ENCODE measurements around the gene SDR9C7.

DNA sequence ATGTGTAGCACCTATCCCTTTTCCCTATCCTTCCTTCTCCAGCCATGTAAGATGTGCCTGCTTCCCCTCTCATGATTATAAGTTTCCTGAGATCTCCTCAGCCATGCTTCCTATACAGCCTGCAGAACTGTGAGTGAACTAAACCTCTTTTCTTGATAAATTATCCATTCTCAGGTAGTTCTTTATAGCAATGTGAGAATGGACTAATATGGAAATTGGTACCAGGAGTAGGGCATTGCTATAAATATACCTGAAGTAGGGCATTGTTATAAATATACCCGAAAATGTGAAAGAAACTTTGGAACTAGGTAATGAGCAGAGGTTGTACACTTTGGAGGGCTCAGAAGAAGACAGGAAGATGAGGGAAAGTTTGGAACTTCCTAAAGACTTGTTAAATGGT is 48.9 kb downstream of the SDR9C7 start:
- TF ChIP-seq, protein P1, sequence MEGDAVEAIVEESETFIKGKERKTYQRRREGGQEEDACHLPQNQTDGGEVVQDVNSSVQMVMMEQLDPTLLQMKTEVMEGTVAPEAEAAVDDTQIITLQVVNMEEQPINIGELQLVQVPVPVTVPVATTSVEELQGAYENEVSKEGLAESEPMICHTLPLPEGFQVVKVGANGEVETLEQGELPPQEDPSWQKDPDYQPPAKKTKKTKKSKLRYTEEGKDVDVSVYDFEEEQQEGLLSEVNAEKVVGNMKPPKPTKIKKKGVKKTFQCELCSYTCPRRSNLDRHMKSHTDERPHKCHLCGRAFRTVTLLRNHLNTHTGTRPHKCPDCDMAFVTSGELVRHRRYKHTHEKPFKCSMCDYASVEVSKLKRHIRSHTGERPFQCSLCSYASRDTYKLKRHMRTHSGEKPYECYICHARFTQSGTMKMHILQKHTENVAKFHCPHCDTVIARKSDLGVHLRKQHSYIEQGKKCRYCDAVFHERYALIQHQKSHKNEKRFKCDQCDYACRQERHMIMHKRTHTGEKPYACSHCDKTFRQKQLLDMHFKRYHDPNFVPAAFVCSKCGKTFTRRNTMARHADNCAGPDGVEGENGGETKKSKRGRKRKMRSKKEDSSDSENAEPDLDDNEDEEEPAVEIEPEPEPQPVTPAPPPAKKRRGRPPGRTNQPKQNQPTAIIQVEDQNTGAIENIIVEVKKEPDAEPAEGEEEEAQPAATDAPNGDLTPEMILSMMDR (IDR thresholded peaks at IDR 0.05; ENCODE audit: poor library complexity), result no peak
- TF ChIP-seq EZH2phosphoT487 (IDR thresholded peaks at IDR 0.05; ENCODE audit: low read depth, severe bottlenecking, unreplicated experiment), result no peak
- no peak for TF ChIP-seq EZH2 (IDR thresholded peaks at IDR 0.05; ENCODE audit: borderline replicate concordance)

Measured in hepatocyte (in vitro differentiated cells).